ENCODE results near the gene ATF7IP2. TPM values are rescaled to one million over a fixed set of nuclear protein-coding genes. Genes with fewer than 3 reads are reported as not detected.

The ATF7IP2 gene
- total and polyA plus RNA-seq, 2 of the 13 experiments (the other 11 are each of a cell fraction or from before 2014, with no cell fraction given) = 117 to 217 TPM

GRCh38 chr16:10526962-10527361 lies 141.1 kb downstream of the ATF7IP2 start:
- CTCF ChIA-PET (ENCODE audit: low intra/inter-chr PET ratio, low total read pairs) = no interaction called here

GRCh38 chr16:10528635-10529034 lies 142.8 kb downstream of the ATF7IP2 start:
- Histone ChIP-seq H3K9ac (ENCODE audit: insufficient read depth, low read depth, low read length) (no peak overlapping the region), H3K27me3 (ENCODE audit: control insufficient read depth in 1 of 2, insufficient read depth in 2 of 2, low read length in 2 of 2) (no peaks in the 10 kb centered on the region), H3K4me1 (ENCODE audit: insufficient read depth, low read length) (peaks cover 4% of the 10 kb centered on the region), H3K9me3 (ENCODE audit: low read length) (no peaks in the 10 kb centered on the region), H3K79me2 (ENCODE audit: insufficient read depth, low read length) (no peaks in the 10 kb centered on the region), H3K4me3 (replicated peaks in 1 of 3; ENCODE audit: insufficient read depth in 1 of 3, low read depth in 2 of 3, low read length in 3 of 3) (no peak overlapping the region), H3K36me3 (replicated peaks in 1 of 2; ENCODE audit: control insufficient read depth in 1 of 2, insufficient read depth in 2 of 2, low read length in 2 of 2) (peaks cover 8 to 16% of the 10 kb centered on the region in 2 experiments), H2AFZ (ENCODE audit: low read length) (no peak overlapping the region), H4K20me1 (ENCODE audit: insufficient read depth, low read length) (no peaks in the 10 kb centered on the region), H3K4me2 (ENCODE audit: low read depth, low read length) (no peak overlapping the region), H3K27ac (ENCODE audit: extremely low read length, insufficient read depth, low read length) (no peak overlapping the region)
- POLR2A ChIA-PET = no interaction called here
- WGBS (ENCODE audit: low lambda C conversion rate) = 93% methylated on average over 8 of the region's 8 CpGs
- CTCF ChIA-PET (ENCODE audit: low intra/inter-chr PET ratio, low total read pairs) = no interaction called here
- no peak for FAIRE-seq
- intact Hi-C loops (cut with micrococcal nuclease; ENCODE audit: unreplicated experiment) (no loop called here), in situ Hi-C loops (cut with HindIII; ENCODE audit: extremely low pct_ligation_motif_present, low pct_unique_long_range_greater_than_20kb) (no loop called here)
- no peak for ATAC-seq
- DNase-seq (ENCODE audit: low spot score) = no peak
- BruUV-seq (replicated peaks) = no TSS peak
- peak; percentile 47; the same call in 1 of the 2 replicates for TF ChIP-seq ZBTB33 (CRISPR knock-in tag; IDR thresholded peaks at IDR 0.05)
- no peak for TF ChIP-seq LBX2 (CRISPR knock-in tag; IDR thresholded peaks at IDR 0.05; ENCODE audit: borderline replicate concordance)

More at GRCh38 chr16:10526962-10527361, 141.1 kb downstream of the ATF7IP2 start:
- Histone ChIP-seq H3K9me3 (ENCODE audit: low read length) (no peaks in the 10 kb centered on the region), H3K27me3 (ENCODE audit: control insufficient read depth in 1 of 2, insufficient read depth in 2 of 2, low read length in 2 of 2) (no peaks in the 10 kb centered on the region), H3K9ac (ENCODE audit: insufficient read depth, low read depth, low read length) (no peak overlapping the region), H3K79me2 (ENCODE audit: insufficient read depth, low read length) (no peaks in the 10 kb centered on the region), H2AFZ (ENCODE audit: low read length) (no peak overlapping the region), H3K36me3 (replicated peaks in 1 of 2; ENCODE audit: control insufficient read depth in 1 of 2, insufficient read depth in 2 of 2, low read length in 2 of 2) (peaks cover 3 to 4% of the 10 kb centered on the region in 2 experiments; a peak in 3 of 5 replicates), H3K27ac (ENCODE audit: extremely low read length, insufficient read depth, low read length) (no peak overlapping the region), H3K4me2 (ENCODE audit: low read depth, low read length) (no peak overlapping the region), H3K4me1 (ENCODE audit: insufficient read depth, low read length) (peaks cover 1% of the 10 kb centered on the region), H4K20me1 (ENCODE audit: insufficient read depth, low read length) (no peaks in the 10 kb centered on the region), H3K4me3 (replicated peaks in 1 of 3; ENCODE audit: insufficient read depth in 1 of 3, low read depth in 2 of 3, low read length in 3 of 3) (no peak overlapping the region)
- BruUV-seq (replicated peaks) = no TSS peak
- intact Hi-C loops (cut with micrococcal nuclease; ENCODE audit: unreplicated experiment) (no loop called here), in situ Hi-C loops (cut with HindIII; ENCODE audit: extremely low pct_ligation_motif_present, low pct_unique_long_range_greater_than_20kb) (no loop called here)
- ATAC-seq (no peak), DNase-seq (ENCODE audit: low spot score) (no peak), FAIRE-seq (no peak)
- peak; percentile 55; the same call in 1 of the 2 replicates for TF ChIP-seq ZNF121 (CRISPR knock-in tag; IDR thresholded peaks at IDR 0.05)
- no peak for TF ChIP-seq TEAD2 (CRISPR knock-in tag; IDR thresholded peaks at IDR 0.05)
- POLR2A ChIA-PET = no interaction called here
- 96% methylated on average over 7 of the region's 7 CpGs for WGBS (ENCODE audit: low lambda C conversion rate)
